IMR-90 (cell line): ENCODE data around the gene PRTFDC1. TPM values are rescaled to one million over a fixed set of nuclear protein-coding genes. Genes with fewer than 3 reads are reported as not detected.

Experiments used
- ATAC-seq: fragments of 200-7000 bp; cut with Tn5 transposase; 2 replicates; pipeline ENCODE4 v1.9.1; 2020; ENCODE audit warnings: low read depth, mild to moderate bottlenecking, moderate library complexity
- BruUV-seq: library from RNA; stranded (reverse); fragments of 400-500 nt; replicated peaks from 2 replicates; lab custom pipeline; 2021; lab: Mats Ljungman, UMichigan
- CTCF ChIA-PET: fragments of 300-600 bp; formaldehyde crosslinking; extraction: SDS; loops from one replicate; lab custom pipeline; 2021; ENCODE audit warnings: antibody characterized with exemption; lab: Yijun Ruan, JAX
- POLR2A ChIA-PET: fragments of 300-600 bp; sonication (Branson Sonifier 250); formaldehyde crosslinking; loops from one replicate; lab custom pipeline; 2022; ENCODE audit warnings: antibody characterized with exemption; ENCODE audit not compliant: unreplicated experiment; lab: Charles Lee
- DNase-seq: peaks from one replicate; pipeline ENCODE4 v3.0.0; 2013
- H2AFZ ChIP-seq: replicated peaks from 2 replicates; pipeline ENCODE3; 2013; ENCODE audit warnings: low read length, mild to moderate bottlenecking; ENCODE audit not compliant: poor library complexity
- H2AK5ac ChIP-seq: 2 replicates; pipeline ENCODE4 v1.6.1; 2013; ENCODE audit warnings: low read depth, low read length, inconsistent platforms
- H2AK9ac ChIP-seq: replicated peaks from 2 replicates; pipeline ENCODE3; 2013; ENCODE audit warnings: mild to moderate bottlenecking, low read depth, low read length, moderate library complexity; ENCODE audit not compliant: poor library complexity
- H2BK120ac ChIP-seq: 2 replicates; pipeline ENCODE4 v1.6.1; 2013; ENCODE audit warnings: low read depth, low read length, inconsistent platforms
- H2BK15ac ChIP-seq: 3 replicates; pipeline ENCODE4 v1.6.1; 2013; ENCODE audit warnings: low read depth, low read length, inconsistent platforms
- H2BK20ac ChIP-seq: 2 replicates; pipeline ENCODE4 v1.6.1; 2013; ENCODE audit warnings: low read depth, mild to moderate bottlenecking, inconsistent platforms, low read length, moderate library complexity
- H2BK5ac ChIP-seq: 2 replicates; pipeline ENCODE4 v1.6.1; 2013; ENCODE audit warnings: mild to moderate bottlenecking, low read depth, low read length, inconsistent platforms; ENCODE audit not compliant: poor library complexity, severe bottlenecking
- H3K14ac ChIP-seq: replicated peaks from 2 replicates; pipeline ENCODE4 v1.6.1; 2013; ENCODE audit warnings: low read depth, low read length, inconsistent platforms
- H3K18ac ChIP-seq: 2 replicates; pipeline ENCODE4 v1.6.1; 2013; ENCODE audit warnings: low read depth, low read length, control low read depth
- H3K23ac ChIP-seq: 2 replicates; pipeline ENCODE4 v1.6.1; 2013; ENCODE audit warnings: low read depth, low read length, inconsistent platforms
- H3K27ac ChIP-seq: 2 replicates; pipeline ENCODE4 v1.5.1; 2013; ENCODE audit warnings: mild to moderate bottlenecking, control low read depth, low read length; ENCODE audit not compliant: insufficient read depth
- H3K27me3 ChIP-seq: 2 replicates; pipeline ENCODE4 v1.6.1; 2013; ENCODE audit warnings: low read length; ENCODE audit not compliant: control insufficient read depth, insufficient read depth
- H3K36me3 ChIP-seq: 2 replicates; pipeline ENCODE4 v1.6.1; 2013; ENCODE audit warnings: low read length, mixed read lengths; ENCODE audit not compliant: control insufficient read depth, insufficient read depth
- H3K4ac ChIP-seq: 2 replicates; pipeline ENCODE4 v1.6.1; 2013; ENCODE audit warnings: low read depth, low read length, inconsistent platforms
- H3K4me1 ChIP-seq: 2 replicates; pipeline ENCODE4 v1.6.1; 2013; ENCODE audit warnings: low read length, mixed read lengths; ENCODE audit not compliant: control insufficient read depth, insufficient read depth
- H3K4me2 ChIP-seq: 2 replicates; pipeline ENCODE4 v1.6.1; 2013; ENCODE audit warnings: low read depth, mild to moderate bottlenecking, control low read depth, low read length, moderate library complexity
- H3K4me3 ChIP-seq: 2 replicates; pipeline ENCODE4 v1.5.1; 2013; ENCODE audit warnings: low read depth, mild to moderate bottlenecking, control low read depth, low read length, moderate library complexity; ENCODE audit not compliant: insufficient read depth
- H3K56ac ChIP-seq: 2 replicates; pipeline ENCODE4 v1.6.1; 2013; ENCODE audit warnings: low read length, inconsistent platforms; ENCODE audit not compliant: insufficient read depth; ENCODE audit errors: extremely low read depth
- H3K79me1 ChIP-seq, 2 experiments: 2 replicates each; pipeline ENCODE4 v1.6.1; 2013; ENCODE audit warnings: low read length in 2 of 2, inconsistent platforms in 1 of 2, low read depth in 1 of 2
- H3K9ac ChIP-seq: 2 replicates; pipeline ENCODE4 v1.6.1; 2013; ENCODE audit warnings: low read depth, low read length, control low read depth
- H3K9me1 ChIP-seq: 2 replicates; pipeline ENCODE4 v1.6.1; 2013; ENCODE audit warnings: low read length, inconsistent platforms; ENCODE audit not compliant: insufficient read depth
- H3K9me3 ChIP-seq: 2 replicates; pipeline ENCODE4 v1.6.1; 2013; ENCODE audit warnings: low read length; ENCODE audit not compliant: control insufficient read depth, insufficient read depth
- H4K20me1 ChIP-seq: 2 replicates; pipeline ENCODE4 v1.6.1; 2013; ENCODE audit warnings: low read length, inconsistent platforms; ENCODE audit not compliant: insufficient read depth
- H4K5ac ChIP-seq: 2 replicates; pipeline ENCODE4 v1.6.1; 2013; ENCODE audit warnings: mild to moderate bottlenecking, low read depth, low read length, control low read depth
- H4K8ac ChIP-seq, 2 experiments: 2 replicates each; pipeline ENCODE4 v1.6.1; 2013; ENCODE audit warnings: low read depth in 2 of 2, low read length in 2 of 2, control low read depth in 1 of 2, inconsistent platforms in 1 of 2
- H4K91ac ChIP-seq: 2 replicates; pipeline ENCODE4 v1.6.1; 2013; ENCODE audit warnings: low read depth, low read length, inconsistent platforms; ENCODE audit not compliant: insufficient read depth
- BHLHE40 ChIP-seq: fragments of 150-350 bp; IDR thresholded peaks from 2 replicates; pipeline ENCODE4 v1.6.1; 2016; ENCODE audit warnings: mild to moderate bottlenecking, low read depth, low read length
- CEBPB ChIP-seq: IDR thresholded peaks from 2 replicates; pipeline ENCODE4 v1.6.1; 2012; ENCODE audit warnings: low read depth, low read length, improper control_type of control experiment
- CHD1 ChIP-seq: IDR thresholded peaks from 2 replicates; pipeline ENCODE4 v1.6.1; 2012; ENCODE audit warnings: low read depth, low read length, improper control_type of control experiment
- CTCF ChIP-seq: conservative IDR thresholded peaks from 2 replicates; pipeline ENCODE4 v1.5.1; 2012; ENCODE audit warnings: mild to moderate bottlenecking, low read depth, low read length, improper control_type of control experiment
- FOS ChIP-seq: fragments of 150-350 bp; IDR thresholded peaks from 2 replicates; pipeline ENCODE4 v1.6.1; 2016; ENCODE audit warnings: low read depth, low read length
- MAFK ChIP-seq: IDR thresholded peaks from 2 replicates; pipeline ENCODE4 v1.6.1; 2012; ENCODE audit warnings: low read depth, low read length, improper control_type of control experiment
- MAZ ChIP-seq: IDR thresholded peaks from 2 replicates; pipeline ENCODE4 v1.6.1; 2012; ENCODE audit warnings: low read depth, mild to moderate bottlenecking, low read length, improper control_type of control experiment, moderate library complexity, borderline replicate concordance
- MXI1 ChIP-seq: IDR thresholded peaks from 2 replicates; pipeline ENCODE4 v1.6.1; 2012; ENCODE audit warnings: low read depth, mild to moderate bottlenecking, low read length, moderate library complexity, borderline replicate concordance
- NFE2L2 ChIP-seq: fragments of 150-350 bp; IDR thresholded peaks from 2 replicates; pipeline ENCODE4 v1.6.1; 2016; ENCODE audit warnings: low read depth, mild to moderate bottlenecking, low read length
- POLR2A ChIP-seq: IDR thresholded peaks from 2 replicates; pipeline ENCODE4 v1.6.1; 2012; ENCODE audit warnings: mild to moderate bottlenecking, low read depth, low read length
- RAD21 ChIP-seq: IDR thresholded peaks from 2 replicates; pipeline ENCODE4 v1.6.1; 2012; ENCODE audit warnings: low read length, improper control_type of control experiment
- RCOR1 ChIP-seq: IDR thresholded peaks from 2 replicates; pipeline ENCODE4 v1.6.1; 2012; ENCODE audit warnings: mild to moderate bottlenecking, low read length, improper control_type of control experiment; ENCODE audit not compliant: insufficient replicate concordance
- RFX5 ChIP-seq: IDR thresholded peaks from 2 replicates; pipeline ENCODE4 v1.8.0; 2012; ENCODE audit warnings: low read depth, mild to moderate bottlenecking, low read length, moderate library complexity
- SMC3 ChIP-seq: fragments of 150-350 bp; IDR thresholded peaks from 2 replicates; pipeline ENCODE4 v1.6.1; 2016; ENCODE audit warnings: low read depth, mild to moderate bottlenecking, antibody characterized with exemption, low read length, moderate library complexity
- WGBS, 2 experiments: methylation state at CpG; one replicate each; pipeline versions ENCODE4 v1.1.5 to v1.1.7; 2013; ENCODE audit warnings: missing lambda C conversion rate in 2 of 2; ENCODE audit not compliant: insufficient read length in 1 of 2; ENCODE audit errors: extremely low coverage in 2 of 2; 5-methylcytosine and 5-hydroxymethylcytosine counted together
- dilution Hi-C: fragments of 300-500 bp; cut with HindIII; formaldehyde crosslinking; loops from one replicate; pipeline ENCODE4 v1.14.3; 2018; ENCODE audit warnings: low sequenced_read_pairs; ENCODE audit not compliant: unreplicated experiment
- in situ Hi-C: fragments of 300-500 bp; cut with MboI; formaldehyde crosslinking; loops from 3 replicates; pipeline ENCODE4 v1.14.3; 2019; ENCODE audit warnings: low sequenced_read_pairs, inconsistent platforms, mixed read lengths
- intact Hi-C: fragments of 100-400 bp; cut with micrococcal nuclease; formaldehyde crosslinking; loops from 2 replicates; pipeline ENCODE4 v1.10.0; 2022
- polyA plus RNA-seq, 3 experiments: library from polyadenylated mRNA; depleted of rRNA; stranded (reverse); fragments of >200 nt; gene quantifications; 2 replicates each; pipeline ENCODE4 v1.2.3, GENCODE V29; 2012; ENCODE audit warnings: low replicate concordance in 1 of 3
- total RNA-seq: library from RNA; depleted of rRNA; stranded (reverse); fragments of >200 nt; gene quantifications from 2 replicates; pipeline ENCODE4 v1.2.3, GENCODE V29; 2012
- TF ChIP-seq, protein P1 (sequence below): fragments of 150-350 bp; IDR thresholded peaks from 2 replicates; pipeline ENCODE4 v1.6.1; 2017; ENCODE audit warnings: mild to moderate bottlenecking, antibody characterized with exemption, low read length, low read depth
- TF ChIP-seq, protein P2 (sequence below): fragments of 150-350 bp; IDR thresholded peaks from 2 replicates; pipeline ENCODE4 v1.6.1; 2016; ENCODE audit warnings: low read depth, mild to moderate bottlenecking, low read length, moderate library complexity, borderline replicate concordance

The PRTFDC1 gene
- total and polyA plus RNA-seq, 2 of the 4 experiments (the other 2 are of a cell fraction): 12.3 to 17.9 TPM

- dilution Hi-C loops (no loop called here), intact Hi-C loops (no loop called here), in situ Hi-C loops (loop anchor here (10.0 kb wide), 1 partner anchor 346 kb away; no protein-coding TSS in a partner anchor)
- no peaks in the 10 kb centered on the region for H3K4me1 ChIP-seq
- no peak overlapping the region for H2BK20ac ChIP-seq
- DNase-seq (no peak), ATAC-seq (no peak)
- no peaks in the 10 kb centered on the region for H3K79me1 ChIP-seq
- no peak overlapping the region for H3K27ac ChIP-seq
- H4K8ac ChIP-seq: no peak overlapping the region
- H3K4me3 ChIP-seq: no peak overlapping the region
- ChIA-PET POLR2A (no interaction called here), CTCF (no interaction called here)
- H3K36me3 ChIP-seq: no peaks in the 10 kb centered on the region
- H3K23ac ChIP-seq: no peak overlapping the region
- H2BK15ac ChIP-seq: no peak overlapping the region
- no peaks in the 10 kb centered on the region for H3K9me3 ChIP-seq
- H2AK9ac ChIP-seq: no peak overlapping the region
- H3K9ac ChIP-seq: no peak overlapping the region
- H3K4me2 ChIP-seq: no peak overlapping the region
- no peak overlapping the region for H2BK5ac ChIP-seq
- H3K56ac ChIP-seq: no peak overlapping the region
- no peak overlapping the region for H3K18ac ChIP-seq
- no peaks in the 10 kb centered on the region for H3K9me1 ChIP-seq
- BruUV-seq: no TSS peak
- H2AK5ac ChIP-seq: no peak overlapping the region
- H2AFZ ChIP-seq: no peak overlapping the region
- H4K91ac ChIP-seq: no peak overlapping the region
- H3K27me3 ChIP-seq: no peaks in the 10 kb centered on the region
- no peak overlapping the region for H4K5ac ChIP-seq
- no peak overlapping the region for H3K14ac ChIP-seq
- no peak overlapping the region for H2BK120ac ChIP-seq
- no peak for TF ChIP-seq CEBPB
- no peak for TF ChIP-seq RCOR1
- TF ChIP-seq, protein P1, sequence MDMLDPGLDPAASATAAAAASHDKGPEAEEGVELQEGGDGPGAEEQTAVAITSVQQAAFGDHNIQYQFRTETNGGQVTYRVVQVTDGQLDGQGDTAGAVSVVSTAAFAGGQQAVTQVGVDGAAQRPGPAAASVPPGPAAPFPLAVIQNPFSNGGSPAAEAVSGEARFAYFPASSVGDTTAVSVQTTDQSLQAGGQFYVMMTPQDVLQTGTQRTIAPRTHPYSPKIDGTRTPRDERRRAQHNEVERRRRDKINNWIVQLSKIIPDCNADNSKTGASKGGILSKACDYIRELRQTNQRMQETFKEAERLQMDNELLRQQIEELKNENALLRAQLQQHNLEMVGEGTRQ: no peak
- no peak for TF ChIP-seq BHLHE40
- no peak for TF ChIP-seq SMC3
- no peak for TF ChIP-seq MXI1
- no peak for TF ChIP-seq NFE2L2
- TF ChIP-seq RFX5: no peak
- TF ChIP-seq, protein P2, sequence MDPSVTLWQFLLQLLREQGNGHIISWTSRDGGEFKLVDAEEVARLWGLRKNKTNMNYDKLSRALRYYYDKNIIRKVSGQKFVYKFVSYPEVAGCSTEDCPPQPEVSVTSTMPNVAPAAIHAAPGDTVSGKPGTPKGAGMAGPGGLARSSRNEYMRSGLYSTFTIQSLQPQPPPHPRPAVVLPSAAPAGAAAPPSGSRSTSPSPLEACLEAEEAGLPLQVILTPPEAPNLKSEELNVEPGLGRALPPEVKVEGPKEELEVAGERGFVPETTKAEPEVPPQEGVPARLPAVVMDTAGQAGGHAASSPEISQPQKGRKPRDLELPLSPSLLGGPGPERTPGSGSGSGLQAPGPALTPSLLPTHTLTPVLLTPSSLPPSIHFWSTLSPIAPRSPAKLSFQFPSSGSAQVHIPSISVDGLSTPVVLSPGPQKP: no peak
- no peak for TF ChIP-seq CHD1
- no peak for TF ChIP-seq RAD21
- TF ChIP-seq FOS: no peak
- TF ChIP-seq POLR2A: no peak
- no peak for TF ChIP-seq MAZ
- TF ChIP-seq MAFK: no peak
- TF ChIP-seq CTCF: no peak
- no CpG with 5 or more reads among the region's 5 CpGs for WGBS, 2 experiments
- no peaks in the 10 kb centered on the region for H4K20me1 ChIP-seq
- H3K4ac ChIP-seq: no peak overlapping the region
Observed at GRCh38 chr10:24981161-24981710, 28.8 kb upstream of the PRTFDC1 start.
